Mammary epithelial cell (primary cell): ENCODE data around the gene ZBTB40.

Experiments used
- EZH2 ChIP-seq: IDR thresholded peaks from 2 replicates; pipeline ENCODE4 v1.6.1; 2012; ENCODE audit warnings: low read length, inconsistent platforms, borderline replicate concordance
- TF ChIP-seq, protein P1 (sequence below), 2 donors: IDR thresholded peaks in 1 of 2; conservative IDR thresholded peaks in 1 of 2; 2 replicates each; pipeline ENCODE4 v1.5.1; 2011 to 2012; ENCODE audit warnings: inconsistent platforms in 2 of 2, low read length in 2 of 2, mild to moderate bottlenecking in 2 of 2, control low read depth in 1 of 2, low read depth in 1 of 2; ENCODE audit not compliant: insufficient read depth in 1 of 2; ENCODE audit errors: extremely low read depth in 1 of 2

DNA sequence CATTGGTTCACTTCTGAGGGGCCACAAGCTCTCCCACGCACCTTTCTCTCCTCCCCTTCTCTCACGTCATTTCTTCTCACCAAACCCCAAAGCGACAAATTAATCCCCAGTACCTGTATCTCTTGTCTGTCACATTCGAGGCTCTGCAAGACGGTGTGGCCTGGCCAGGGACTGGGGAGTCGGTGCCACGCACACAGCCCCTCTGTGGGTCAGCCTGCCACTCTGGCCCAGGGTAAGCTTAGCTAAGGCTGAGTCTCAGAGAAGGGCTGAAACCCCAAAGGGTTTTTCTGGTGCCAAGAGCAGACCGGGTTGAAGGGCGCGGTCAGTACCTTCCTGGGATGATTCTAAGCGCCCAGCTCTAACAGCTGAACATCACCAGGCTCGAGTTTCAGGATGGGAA, 34.2 kb upstream of the ZBTB40 start:
- TF ChIP-seq, protein P1, sequence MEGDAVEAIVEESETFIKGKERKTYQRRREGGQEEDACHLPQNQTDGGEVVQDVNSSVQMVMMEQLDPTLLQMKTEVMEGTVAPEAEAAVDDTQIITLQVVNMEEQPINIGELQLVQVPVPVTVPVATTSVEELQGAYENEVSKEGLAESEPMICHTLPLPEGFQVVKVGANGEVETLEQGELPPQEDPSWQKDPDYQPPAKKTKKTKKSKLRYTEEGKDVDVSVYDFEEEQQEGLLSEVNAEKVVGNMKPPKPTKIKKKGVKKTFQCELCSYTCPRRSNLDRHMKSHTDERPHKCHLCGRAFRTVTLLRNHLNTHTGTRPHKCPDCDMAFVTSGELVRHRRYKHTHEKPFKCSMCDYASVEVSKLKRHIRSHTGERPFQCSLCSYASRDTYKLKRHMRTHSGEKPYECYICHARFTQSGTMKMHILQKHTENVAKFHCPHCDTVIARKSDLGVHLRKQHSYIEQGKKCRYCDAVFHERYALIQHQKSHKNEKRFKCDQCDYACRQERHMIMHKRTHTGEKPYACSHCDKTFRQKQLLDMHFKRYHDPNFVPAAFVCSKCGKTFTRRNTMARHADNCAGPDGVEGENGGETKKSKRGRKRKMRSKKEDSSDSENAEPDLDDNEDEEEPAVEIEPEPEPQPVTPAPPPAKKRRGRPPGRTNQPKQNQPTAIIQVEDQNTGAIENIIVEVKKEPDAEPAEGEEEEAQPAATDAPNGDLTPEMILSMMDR (conservative IDR thresholded peaks at IDR 0.05 in 1 of 2, IDR thresholded peaks at IDR 0.05 in 1 of 2; ENCODE audit: extremely low read depth in 1 of 2, insufficient read depth in 1 of 2, low read depth in 1 of 2, low read length in 2 of 2): no peak
- no peak for TF ChIP-seq EZH2
